Measurements from ENCODE around the gene FDXACB1.

The FDXACB1 gene

DNA sequence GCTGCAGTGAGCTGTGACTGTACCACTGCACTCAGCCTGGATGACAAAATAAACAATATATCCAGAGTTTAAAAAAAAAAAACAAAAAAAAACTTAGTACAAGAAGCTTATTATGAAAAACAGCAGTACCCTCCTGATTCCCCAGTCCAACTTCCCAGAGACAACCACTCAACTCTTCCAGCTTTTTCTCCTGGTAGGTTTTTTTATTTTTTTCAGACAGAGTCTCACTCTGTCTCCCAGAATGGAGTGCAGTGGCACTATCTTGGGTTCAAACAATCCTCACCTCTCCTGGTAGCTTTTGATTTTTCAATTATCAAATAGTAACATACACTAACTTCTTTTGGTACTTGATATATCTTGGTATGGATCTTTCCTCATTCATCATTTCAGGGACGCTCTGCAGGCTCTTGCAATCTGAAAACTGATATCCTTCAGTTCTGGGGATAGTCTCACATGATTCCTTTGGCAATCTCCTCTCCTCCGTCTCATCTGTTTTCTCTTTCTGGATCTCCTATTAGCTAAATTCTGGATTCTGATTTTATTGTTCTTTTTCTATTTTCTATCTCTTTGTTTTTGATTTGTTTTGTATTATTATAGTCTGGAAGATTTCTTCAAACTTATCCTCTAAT lies 52.5 kb downstream of the FDXACB1 start:
- H3K27me3 ChIP-seq (ENCODE audit: low read depth, low read length), result no peaks in the 10 kb centered on the region
- H3K27ac ChIP-seq (ENCODE audit: low read length), result no peak overlapping the region
- H3K4me3 ChIP-seq (ENCODE audit: low read depth in 1 of 2, low read length in 2 of 2), result no peak overlapping the region
- peaks cover 12 to 18% of the 10 kb centered on the region in 2 donors for H3K36me3 ChIP-seq (ENCODE audit: control insufficient read depth in 1 of 2, insufficient read depth in 2 of 2, low read length in 2 of 2)
- no peaks in the 10 kb centered on the region for H3K9me3 ChIP-seq (ENCODE audit: control insufficient read depth in 1 of 2, low read length in 2 of 2)
- H3K4me1 ChIP-seq (ENCODE audit: control insufficient read depth in 1 of 2, insufficient read depth in 2 of 2, low read length in 2 of 2), result no peaks in the 10 kb centered on the region

Measured in muscle layer of duodenum (tissue), 2 donors.